ENCODE data around the gene SEH1L.

DNA sequence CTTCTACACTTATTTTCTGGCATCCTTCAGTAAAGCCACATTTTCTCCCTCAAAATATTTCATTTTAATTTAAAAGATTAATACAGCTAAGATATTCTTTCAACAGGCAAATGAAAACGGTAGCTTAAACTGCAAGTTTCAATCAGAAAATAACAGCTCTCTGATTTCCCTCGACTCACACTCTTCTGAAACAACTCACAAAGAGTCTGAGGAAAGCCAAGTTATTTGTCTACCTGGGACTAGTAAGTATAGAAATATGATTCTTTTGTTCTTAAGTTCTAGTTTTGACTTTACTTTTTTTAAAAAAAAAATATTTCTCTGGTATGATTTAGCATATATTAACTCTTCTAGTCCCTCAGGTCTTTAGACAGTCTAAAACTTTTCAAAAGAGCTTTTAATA is 70.6 kb downstream of the SEH1L start:
- TF ChIP-seq CTCF (conservative IDR thresholded peaks at IDR 0.05; ENCODE audit: low read depth, low read length), result no peak
- no peak for TF ChIP-seq EZH2phosphoT487 (IDR thresholded peaks at IDR 0.05; ENCODE audit: borderline replicate concordance, low read length)

All from PC-3 (cell line).